NCI-H146 (cell line): ENCODE data around the gene MBNL1.
"Not testable (repeated sequence)": the region's sequence is repeated elsewhere in the genome, so short reads cannot be mapped to it uniquely, and the experiment has no call there.

Experiments
- DNase-seq: peaks from one replicate; lab custom pipeline; 2025; lab: John Stamatoyannopoulos, UW

MBNL1 gene

DNA sequence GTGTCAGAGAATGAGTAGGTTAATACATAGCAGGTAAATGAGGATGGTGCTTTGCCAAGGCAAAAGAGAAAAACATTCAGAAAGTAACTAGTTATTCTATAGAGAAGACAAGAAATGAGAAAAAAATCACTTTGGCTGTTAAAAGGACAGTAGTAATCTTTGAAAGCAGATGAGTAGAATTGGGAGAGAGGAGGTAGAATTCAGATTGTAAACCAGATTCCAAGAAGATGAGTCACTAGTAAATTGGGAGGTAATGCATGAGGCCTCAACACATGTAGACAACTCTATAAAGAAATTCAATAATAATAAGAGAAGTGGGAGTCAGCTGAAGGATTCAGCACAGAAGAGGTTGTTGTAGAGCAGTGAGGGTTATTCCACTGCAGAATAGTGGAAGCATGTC, 81.4 kb downstream of the MBNL1 start:
- DNase-seq, result no peak

DNA sequence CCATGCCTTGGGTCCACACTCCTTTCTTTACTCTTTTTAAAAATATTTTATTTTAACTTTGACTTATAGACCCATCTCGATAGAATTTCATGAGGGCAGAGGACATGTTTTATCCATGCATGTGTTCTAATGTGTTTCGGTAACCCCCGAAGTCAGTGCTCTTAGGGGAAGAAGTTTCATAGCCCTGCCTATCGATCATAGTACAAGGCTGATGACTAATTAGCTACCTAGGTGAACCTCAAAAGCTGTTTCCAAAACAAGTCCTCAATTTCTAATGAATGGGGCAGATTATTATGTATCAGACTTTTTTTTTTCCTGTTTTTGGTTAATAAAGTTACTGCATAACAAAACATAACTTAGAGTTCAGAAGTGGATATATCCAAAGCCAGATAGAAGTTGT, 82.0 kb downstream of the MBNL1 start:
- no peak for DNase-seq

DNA sequence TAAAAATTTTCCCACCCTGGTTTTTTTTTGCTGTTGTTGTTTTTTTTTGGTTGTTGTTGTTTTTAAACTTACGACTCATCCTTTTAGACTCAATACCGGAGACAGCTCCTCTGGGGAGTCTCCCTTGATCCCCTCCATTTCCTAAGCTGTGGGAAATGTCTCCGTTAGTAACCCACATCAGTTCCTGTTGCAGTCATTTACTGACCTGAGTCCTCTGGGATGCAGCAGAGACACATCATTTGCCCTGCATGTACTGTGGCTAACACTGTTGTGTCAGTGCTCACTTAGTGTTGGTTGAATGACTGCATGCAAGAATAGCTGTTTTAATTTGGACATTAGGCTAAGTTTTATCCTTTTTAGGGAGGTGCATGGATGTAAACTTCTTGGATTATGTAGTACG, 83.8 kb downstream of the MBNL1 start:
- no peak for DNase-seq

DNA sequence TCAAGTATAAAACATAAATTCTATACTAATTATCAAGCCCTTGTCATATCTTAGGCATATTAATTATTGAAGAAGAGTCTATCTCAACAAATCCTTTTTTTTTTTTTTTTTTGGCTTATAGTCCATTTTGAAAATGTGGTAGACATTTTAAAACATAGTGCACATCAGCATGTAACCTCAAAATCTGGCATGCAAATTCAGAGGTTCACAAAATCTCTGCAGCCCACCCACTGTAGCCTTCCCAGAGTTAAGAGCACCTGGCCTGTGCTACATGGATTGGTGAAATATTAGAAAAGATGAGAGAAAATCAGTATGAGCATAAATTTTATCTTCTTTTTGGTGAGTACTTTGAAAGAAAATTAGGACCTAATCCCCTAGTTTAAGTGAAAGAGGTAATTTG, 84.8 kb downstream of the MBNL1 start:
- DNase-seq, result no peak

DNA sequence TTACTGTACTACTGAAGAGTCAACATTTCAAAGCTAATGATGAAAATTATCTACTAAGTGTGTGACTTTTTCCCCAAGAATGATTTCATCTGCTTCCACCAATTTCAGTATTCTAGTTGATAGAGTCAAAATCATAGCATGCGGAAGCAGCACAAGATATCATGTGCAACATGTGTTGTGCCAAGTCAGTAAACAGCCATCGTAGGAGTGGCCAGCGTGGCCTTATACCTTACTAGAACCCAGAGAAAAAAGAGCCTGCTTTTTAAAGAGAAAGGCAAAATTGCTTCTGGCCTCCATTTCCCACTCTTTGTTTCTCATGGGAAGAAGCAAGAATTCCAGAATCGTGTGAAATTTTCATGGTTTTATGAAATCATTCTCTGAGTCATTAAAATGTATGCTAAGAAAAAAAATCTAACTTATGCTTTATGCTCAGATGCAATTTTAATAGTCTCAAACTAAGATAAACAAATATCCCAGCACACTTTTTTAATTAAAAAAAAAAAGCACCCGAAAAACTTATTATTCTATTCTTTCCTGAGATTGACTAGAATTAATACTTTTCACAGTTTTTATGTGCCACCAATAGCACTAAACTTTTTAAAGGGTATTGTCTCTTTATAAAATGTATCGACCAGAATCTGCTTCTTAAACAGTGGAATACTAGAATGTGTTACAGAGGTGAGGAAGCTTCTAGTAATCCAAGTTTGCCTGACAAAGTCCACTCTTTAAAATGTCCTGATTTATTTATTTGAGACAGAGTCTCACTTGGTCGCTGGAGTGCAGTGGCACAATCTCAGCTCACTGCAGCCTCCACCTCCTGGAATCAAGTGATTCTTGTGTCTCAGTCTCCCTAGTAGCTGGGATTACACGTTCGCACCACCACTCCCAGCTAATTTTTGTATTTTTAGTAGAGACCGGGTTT, 87.3 kb downstream of the MBNL1 start:
- no peak for DNase-seq

DNA sequence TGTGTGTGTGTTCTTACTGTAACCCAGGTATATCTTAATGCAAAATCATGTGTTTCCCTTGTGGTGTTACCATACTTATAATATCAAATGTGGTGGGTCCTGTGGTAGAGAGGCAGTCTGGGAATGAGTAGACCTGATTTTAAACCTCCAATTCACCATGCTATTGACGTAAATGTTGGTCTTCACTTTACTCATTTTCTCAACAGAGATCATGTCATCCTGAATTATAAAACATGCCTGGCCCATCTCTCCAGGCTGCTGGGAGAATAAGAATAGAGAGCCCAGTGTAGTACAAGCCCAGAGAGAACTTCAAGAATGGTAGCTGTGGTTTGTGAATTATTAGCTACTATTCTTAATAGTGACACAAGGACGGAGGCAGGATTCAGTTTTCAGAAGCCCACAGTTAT, 88.1 kb downstream of the MBNL1 start:
- no peak for DNase-seq

DNA sequence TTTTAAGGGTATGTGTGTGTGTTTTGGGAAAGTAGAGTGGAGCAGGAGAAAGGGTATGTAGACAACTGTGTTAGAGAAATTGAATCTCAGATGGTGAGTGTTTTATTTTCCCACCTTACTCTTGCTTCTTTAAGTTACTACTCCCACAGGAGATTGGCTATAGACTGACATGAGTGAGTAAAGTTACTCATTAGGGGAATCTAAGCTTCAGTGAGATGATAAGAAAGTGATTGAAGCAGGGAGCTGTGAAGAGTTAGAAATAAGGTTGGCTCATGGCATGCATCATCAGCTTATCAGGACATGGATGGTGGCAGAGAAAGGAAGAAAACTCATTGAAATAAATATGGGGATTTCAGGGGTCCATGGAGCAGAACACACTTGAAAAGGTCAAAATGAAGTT, 88.9 kb downstream of the MBNL1 start:
- no peak for DNase-seq

DNA sequence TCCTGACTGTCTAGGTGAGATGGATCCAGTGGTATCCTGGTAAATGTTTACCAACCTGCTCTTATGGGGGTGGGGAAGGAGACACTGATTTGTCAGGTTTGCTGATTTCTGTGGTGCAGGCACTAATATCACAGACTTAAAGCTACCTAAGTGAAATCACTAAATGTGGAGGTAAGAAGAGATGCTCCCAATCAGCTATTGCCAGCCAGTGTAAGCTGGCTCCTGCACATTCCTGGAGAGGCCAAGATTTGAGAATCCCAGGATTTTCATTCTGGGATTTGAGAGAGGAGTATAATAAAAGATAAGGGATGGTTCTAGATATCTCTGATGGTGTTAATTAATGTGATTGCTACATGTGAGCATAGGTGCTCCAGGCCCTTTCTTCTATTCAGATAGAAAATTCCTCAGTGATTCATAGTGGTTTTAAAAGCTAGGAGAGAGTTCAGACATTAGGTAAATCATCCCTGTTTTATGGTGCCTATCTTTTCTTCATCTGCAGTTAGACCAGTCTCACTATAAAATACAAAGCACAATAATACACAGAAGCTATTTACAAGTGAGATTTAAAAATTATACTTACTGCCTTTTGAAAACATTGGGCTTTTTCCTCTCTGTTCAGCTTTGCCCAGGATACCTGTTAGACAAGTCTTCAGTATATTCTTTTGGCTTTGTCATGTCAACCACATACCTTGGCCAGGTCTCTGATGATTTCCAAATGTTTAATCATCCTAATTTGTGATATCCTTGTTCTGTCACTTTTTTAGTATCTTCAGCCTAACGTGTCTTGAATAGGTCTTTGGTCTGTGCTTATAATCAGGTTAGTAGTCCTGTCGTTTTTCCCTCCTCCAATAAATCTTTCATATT, 90.9 kb downstream of the MBNL1 start:
- no peak for DNase-seq

DNA sequence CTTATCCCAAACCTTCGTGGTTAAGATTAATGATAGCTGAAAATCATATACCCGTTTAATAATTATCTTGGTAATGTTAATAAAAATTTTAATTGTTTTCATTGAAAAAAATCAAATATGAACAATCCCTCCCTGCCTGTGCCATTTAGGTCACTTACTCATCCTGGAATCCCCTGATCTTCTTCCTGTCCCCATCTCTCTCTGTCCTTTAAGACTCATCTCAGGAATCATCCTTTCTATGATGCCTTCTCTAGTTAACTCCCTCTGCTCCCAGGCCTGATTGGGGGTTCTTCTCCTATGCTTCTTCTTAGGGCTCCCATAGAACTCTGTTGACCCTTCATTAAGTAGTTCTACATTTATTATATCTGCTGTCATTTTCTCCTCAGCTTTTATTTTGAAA, 91.6 kb downstream of the MBNL1 start:
- DNase-seq, result no peak

DNA sequence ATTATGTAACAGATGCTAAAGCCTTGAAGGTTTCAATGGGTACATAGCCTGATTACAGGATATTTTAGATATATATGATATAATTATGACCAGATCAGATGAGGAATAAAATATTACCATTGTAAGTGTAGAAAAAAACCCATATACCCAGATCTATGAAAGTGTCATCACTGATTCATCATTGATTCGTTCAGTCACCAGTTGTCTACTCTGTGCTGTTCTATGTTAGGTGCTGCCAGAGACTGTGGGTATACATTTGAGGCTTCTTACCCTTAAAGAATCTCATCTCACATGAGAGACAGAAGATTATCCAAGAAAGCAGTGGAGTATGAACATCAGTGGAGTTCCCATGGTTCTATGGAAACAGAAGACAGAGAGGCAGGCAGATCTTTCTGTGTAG, 92.2 kb downstream of the MBNL1 start:
- DNase-seq, result no peak

DNA sequence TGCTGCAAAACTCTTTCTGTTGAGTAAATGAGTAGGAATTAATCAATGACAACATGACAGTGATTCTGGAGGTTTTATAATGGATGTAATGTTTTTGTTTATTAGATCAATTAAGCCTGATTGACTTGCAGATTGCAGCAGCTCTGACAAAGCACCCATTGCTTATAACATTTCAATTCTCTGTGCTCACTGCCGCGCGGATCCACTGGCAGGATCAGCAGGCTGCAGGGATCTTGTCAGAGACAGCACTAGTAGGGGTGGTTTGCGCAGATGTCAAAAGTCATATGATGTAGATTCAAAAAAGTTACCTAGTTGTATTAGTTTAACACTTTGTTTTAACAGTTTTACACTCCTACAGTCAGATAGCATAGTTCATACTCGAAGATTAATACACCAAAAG, 93.4 kb downstream of the MBNL1 start:
- no peak for DNase-seq

DNA sequence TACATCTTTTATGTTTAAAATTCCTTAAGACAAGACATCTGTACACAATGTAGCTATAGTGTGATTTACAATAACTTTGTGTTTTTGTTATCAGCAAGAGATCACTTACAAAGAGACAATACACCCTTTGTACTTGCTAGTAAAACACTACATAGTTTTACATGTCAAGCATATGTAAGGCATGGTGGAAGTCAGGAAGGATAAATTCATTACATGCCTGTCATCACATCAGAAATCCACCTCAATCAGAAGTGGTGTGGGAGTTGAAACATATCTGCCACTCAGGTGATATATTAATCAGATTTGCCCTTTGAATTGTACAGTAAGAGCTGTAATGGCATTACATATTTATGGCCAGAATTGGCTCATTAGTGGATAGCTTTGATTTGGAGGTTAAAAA, 95.5 kb downstream of the MBNL1 start:
- no peak for DNase-seq

DNA sequence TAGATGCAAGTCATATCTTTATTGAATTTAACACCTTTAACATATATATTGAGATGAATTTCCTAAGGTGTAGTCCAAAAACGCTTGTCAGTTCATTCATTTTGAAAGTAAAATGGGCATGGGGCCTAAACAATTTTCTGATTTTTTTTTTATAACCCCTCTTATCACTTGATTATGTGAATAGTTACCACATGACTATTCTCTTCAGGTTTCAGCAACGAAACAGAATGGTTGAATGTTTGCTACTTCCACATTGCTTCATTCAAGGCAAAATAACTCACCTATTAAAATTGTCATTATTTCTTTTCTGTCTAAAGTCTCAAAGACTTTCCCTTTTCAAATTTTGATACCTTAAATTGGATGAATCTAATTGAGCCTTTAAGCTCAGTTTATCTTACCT, 96.4 kb downstream of the MBNL1 start:
- no peak for DNase-seq

DNA sequence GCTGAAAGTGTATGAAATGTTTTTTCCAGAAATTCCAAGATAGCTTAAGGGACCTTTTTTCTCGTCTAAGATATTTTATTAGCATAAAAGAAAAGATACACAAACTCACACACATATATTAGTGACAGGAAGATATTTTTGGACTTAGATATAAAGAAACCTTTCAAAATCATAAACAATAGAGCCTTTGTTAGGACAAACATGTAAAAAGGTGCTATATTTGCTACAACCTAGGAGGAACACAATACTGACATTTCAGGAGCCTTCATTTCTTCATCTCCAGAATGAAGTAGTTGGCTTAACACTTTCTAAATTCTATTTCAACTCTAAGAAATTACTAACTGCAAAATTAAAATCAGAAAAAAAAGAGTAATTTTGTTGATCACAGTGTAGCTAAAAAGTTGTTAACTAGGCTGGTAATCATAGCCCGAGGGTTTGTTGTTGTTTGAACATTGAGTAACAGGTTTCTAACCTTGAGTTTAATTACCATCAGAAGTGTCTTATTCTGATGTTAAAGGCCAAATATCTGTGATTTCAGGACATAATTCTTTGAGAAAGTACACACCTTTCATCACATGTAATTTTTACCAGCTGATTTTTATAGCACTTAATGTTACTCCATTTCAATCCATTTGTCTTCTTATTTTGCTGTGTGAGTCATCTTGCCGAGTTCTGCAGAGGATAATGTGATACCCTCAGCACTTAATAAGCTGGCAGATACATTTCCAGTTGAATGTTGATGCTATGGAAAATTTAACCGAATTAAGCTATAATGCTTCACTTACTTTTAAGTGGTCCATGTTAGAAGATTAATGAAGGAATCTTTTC, 97.3 kb downstream of the MBNL1 start:
- DNase-seq, result no peak

DNA sequence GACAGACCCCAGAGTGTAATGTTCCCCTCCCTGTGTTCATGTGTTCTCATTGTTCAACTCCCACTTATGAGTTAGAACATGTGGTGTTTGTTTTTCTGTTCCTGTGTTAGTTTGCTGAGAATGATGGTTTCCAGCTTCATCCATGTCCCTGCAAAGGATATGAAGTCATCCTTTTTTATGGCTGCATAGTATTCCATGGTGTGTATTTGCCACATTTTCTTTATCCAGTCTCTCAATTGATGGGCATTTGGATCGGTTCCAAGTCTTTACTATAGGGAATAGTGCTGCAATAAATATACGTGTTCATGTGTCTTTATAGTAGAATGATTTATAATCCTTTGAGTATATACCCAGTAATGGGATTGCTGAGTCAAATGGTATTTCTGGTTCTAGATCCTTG, 98.5 kb downstream of the MBNL1 start:
- DNase-seq, result not testable (repeated sequence)

DNA sequence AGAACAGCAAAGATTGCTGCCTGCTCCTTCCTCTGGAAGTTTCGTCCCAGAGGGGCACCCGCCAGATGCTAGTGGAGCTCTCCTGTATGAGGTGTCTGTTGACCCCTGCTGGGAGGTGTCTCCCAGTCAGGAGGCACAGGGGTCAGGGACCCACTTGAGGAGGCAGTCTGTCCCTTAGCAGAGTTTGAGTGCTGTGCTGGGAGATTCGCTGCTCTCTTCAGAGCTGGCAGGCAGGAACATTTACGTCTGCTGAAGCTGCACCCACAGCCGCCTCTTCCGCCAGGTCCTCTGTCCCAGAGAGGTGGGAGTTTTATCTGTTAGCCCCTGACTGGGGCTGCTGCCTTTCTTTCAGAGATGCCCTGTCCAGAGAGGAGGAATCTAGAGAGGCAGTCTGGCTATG, 103.9 kb downstream of the MBNL1 start:
- DNase-seq, result not testable (repeated sequence)

DNA sequence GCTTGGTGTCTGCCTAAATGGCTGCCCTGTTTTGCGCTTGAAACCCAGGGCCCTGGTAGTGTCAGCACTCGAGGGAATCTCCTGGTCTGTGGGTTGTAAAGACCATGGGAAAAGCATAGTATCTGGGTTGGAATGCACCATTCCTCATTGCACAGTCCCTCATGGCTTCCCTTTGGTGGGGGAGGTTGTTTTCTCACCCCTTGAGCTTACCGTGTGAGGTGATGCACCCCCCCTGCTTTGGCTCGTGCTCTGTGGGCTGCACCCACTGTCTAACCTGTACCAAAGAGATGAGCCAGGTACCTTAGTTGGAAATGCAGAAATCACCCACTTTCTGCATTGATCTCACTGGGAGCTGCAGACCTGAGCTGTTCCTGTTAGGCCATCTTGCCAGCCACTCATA, 104.7 kb downstream of the MBNL1 start:
- no peak for DNase-seq

DNA sequence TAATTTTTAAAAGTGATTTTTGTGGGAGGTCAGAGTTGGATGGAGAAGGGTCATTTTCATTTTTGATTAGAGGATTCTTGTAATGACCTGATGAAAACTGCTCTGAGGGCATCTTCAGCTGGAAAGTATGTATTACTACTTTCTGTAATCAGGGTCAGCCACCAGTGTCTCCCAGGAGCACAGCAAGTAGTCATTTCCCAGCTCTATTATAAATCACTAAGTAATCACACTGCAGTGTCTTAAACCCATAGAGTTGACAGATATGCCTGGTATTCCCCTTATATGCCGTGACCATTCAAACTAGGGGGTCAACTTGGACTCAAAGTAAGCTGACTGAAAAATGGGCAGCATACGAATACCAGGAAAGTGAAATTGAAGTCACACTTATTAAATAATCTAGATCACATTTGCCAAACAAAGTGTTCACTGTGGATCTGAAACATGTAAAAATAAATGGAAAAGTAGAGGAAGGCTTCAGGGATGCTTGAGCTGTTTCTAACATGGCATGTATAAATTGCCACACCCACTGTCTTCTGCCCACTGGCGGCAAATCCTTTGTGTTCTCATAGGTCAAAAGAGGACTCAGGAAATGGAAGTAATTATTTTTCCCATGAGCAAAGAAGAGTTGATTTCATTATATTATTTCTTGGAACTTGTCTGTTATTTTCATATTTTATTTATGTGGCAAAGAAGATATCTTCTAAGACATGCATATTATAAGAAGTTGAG, 105.7 kb downstream of the MBNL1 start:
- no peak for DNase-seq

DNA sequence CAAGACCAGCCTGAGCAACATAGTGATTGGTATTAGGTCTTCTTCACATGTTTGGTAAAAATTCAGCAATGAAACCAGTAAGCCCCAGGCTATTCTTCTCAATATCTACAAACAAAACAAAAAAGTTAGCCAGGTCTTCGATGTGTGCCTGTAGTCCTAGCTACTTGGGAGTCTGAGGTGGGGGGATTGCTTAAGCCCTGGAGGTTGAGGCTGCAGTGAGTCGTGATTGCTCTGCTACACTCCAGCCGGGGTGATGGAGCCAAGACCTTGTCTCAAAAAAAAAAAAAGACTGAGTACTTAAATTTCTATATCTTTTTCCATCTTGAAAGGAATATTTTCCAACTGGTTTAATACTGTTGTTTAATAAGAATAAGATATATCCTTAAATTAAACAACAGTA, 106.8 kb downstream of the MBNL1 start:
- no peak for DNase-seq

DNA sequence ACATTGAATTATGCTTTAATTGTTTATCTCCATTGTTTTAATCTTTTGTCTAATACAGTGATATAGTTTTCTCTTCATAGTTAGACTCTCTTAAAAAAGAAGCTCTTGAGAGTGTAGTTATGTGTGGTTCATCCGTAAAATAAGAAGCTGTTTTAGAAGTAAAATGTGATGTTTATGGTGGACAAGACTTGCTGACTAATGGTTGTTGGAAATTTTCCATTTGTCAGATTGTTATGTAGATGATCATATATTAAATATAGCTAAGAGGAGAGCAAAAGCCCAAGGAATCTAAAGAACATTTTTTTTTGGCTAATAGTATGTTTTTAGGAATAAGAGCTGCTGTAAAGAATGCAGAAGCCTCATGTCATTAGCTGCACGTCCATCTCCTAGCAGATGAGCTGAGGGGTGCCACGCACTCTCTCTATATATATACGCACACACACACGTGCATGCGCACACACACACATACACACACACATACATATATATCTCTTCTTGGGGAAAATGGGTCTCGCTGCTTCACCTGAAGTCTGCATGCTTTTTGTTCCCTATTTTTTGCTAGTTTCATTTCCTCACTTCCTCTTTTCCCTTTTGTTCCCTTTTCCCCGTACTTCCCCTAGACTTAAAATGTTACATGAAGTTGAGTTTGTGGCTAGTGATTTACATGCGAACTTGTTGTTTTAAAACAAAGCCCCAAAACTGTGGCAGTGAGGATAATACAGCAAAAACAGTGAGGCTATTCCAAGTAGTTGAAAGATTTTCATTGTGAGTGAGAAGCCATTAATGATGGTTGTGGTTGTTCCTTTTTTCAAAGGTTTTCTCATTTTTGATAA, 107.8 kb downstream of the MBNL1 start:
- DNase-seq, result no peak

DNA sequence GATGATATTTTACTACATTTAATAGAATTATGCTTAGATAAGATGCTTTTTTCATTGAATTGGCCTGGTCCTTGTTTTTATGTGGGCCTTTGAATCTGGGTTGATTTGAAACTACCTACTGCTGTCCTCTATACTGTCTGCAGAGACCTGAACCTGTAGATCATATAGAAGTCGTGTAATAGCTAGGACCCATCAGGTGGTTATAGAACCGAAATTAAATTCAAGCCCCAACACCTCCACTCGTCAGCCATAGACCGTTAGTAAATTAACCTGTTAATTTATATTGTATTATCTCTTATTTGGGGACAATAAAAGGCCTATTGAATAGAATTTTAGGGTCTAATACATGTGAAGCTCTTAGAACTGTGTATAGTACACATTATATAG, 108.4 kb downstream of the MBNL1 start:
- no peak for DNase-seq
